BLaER1 (cell line): ENCODE data around the gene CCDC197.

Experiments used
- H3K27ac ChIP-seq: shearing (Covaris generic); formaldehyde crosslinking; 2 replicates; pipeline ENCODE4 v1.8.1; 2022
- H3K27me3 ChIP-seq: shearing (Covaris generic); formaldehyde crosslinking; 2 replicates; pipeline ENCODE4 v1.8.1; 2022
- H3K36me3 ChIP-seq: shearing (Covaris generic); formaldehyde crosslinking; 2 replicates; pipeline ENCODE4 v1.8.1; 2022
- H3K4me1 ChIP-seq: shearing (Covaris generic); formaldehyde crosslinking; 2 replicates; pipeline ENCODE4 v1.8.1; 2022
- H3K4me2 ChIP-seq: shearing (Covaris generic); formaldehyde crosslinking; 2 replicates; pipeline ENCODE4 v1.8.1; 2022
- H3K4me3 ChIP-seq: shearing (Covaris generic); formaldehyde crosslinking; 2 replicates; pipeline ENCODE4 v1.8.1; 2022
- H3K9ac ChIP-seq: shearing (Covaris generic); formaldehyde crosslinking; 2 replicates; pipeline ENCODE4 v1.8.1; 2022
- H3K9me3 ChIP-seq: shearing (Covaris generic); formaldehyde crosslinking; 2 replicates; pipeline ENCODE4 v1.8.1; 2022
- H4K20me1 ChIP-seq: shearing (Covaris generic); formaldehyde crosslinking; 2 replicates; pipeline ENCODE4 v1.8.1; 2022
- Cebpa-rat ChIP-seq: shearing (Covaris generic); IDR thresholded peaks from 2 replicates; pipeline ENCODE4 v1.8.1; 2022

The CCDC197 gene

DNA sequence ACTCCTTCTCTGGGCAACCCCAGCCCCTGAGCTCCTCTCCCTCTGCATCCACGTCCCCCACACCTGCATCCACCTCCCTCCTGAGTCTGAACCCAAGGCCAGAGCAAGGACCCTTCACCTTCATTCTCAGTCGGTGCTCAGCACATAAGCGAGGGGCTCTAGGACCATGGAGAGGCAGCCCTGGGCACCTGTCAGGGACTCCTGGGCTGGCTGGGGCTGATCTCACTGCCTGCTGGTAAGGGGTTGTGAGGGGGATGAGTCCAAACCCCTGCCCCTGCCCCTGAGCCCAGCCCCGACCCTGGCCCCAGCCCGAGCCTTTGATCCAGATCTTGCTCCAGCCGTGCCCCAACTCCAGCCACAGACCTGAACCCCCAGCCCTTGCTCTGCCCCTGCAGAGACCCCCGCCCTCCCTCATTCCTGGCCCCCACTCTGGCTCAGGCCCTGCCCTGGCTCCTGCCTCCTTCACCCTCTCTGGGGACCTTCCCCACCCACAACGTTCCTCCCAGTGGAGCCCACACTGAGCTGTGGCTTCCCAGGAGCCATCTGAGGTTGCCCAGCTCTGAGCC is 888 bp upstream of the CCDC197 start:
- peaks cover 11% of the 10 kb centered on the region for H3K4me1 ChIP-seq
- H4K20me1 ChIP-seq, result no peaks in the 10 kb centered on the region
- H3K9me3 ChIP-seq, result no peaks in the 10 kb centered on the region
- peak overlapping the region; percentile 44 for H3K4me2 ChIP-seq
- TF ChIP-seq Cebpa-rat, result no peak
- H3K27ac ChIP-seq, result no peak overlapping the region
- H3K36me3 ChIP-seq, result no peaks in the 10 kb centered on the region
- no peak overlapping the region for H3K4me3 ChIP-seq
- H3K27me3 ChIP-seq, result peaks cover 8% of the 10 kb centered on the region; the same call in 1 of the 2 replicates
- no peak overlapping the region for H3K9ac ChIP-seq

DNA sequence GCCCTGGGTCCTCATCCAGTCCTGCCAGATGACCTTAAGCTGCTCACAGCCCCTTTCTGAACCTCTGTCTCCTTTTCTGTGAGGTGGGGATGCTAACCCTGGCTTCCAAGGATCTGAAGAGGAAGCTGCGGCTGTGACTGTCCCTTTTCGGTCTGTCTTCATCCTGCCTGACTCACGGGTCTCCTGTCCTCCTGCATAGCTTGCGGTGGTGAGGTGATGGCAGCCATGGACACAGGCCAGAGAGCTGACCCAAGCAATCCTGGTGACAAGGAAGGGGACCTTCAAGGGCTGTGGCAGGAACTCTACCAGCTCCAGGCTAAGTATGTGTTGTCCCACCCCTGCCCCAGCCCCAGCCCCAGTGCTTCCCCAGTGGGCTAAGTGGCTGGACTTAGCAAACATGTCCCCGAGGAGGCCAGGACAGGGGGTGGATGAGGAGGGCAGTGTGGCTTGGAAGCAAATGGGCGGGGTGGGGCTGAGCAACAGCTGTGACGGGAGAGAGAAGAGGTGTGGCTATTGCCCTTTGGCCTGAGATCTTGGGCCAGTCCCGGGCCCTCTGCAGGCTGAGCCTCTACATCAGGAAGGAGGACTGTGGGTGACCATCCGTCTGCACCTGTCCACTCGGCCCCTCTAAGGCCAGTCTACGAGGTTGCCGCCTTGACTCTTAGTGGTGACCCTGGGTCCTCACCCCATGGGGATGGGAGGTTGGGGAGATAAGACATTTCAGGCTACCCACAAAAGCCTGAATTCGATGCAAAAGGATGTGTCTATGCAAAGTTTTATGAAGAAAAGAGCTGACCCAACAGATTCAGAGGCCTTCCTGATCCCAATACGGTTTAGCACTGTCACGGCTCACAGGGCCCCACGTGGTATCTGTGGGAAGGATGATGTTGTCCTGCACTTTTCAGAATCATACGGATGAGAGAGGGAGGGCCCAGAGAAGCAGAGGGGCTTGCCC is 1.1 kb downstream of the CCDC197 start:
- no peaks in the 10 kb centered on the region for H4K20me1 ChIP-seq
- no peak overlapping the region for H3K4me3 ChIP-seq
- no peak for TF ChIP-seq Cebpa-rat
- H3K4me1 ChIP-seq, result peaks cover 17% of the 10 kb centered on the region
- H3K9me3 ChIP-seq, result no peaks in the 10 kb centered on the region
- no peak overlapping the region for H3K9ac ChIP-seq
- no peaks in the 10 kb centered on the region for H3K36me3 ChIP-seq
- H3K27ac ChIP-seq, result no peak overlapping the region
- H3K4me2 ChIP-seq, result no peak overlapping the region
- peaks cover 8% of the 10 kb centered on the region; the same call in 1 of the 2 replicates for H3K27me3 ChIP-seq

DNA sequence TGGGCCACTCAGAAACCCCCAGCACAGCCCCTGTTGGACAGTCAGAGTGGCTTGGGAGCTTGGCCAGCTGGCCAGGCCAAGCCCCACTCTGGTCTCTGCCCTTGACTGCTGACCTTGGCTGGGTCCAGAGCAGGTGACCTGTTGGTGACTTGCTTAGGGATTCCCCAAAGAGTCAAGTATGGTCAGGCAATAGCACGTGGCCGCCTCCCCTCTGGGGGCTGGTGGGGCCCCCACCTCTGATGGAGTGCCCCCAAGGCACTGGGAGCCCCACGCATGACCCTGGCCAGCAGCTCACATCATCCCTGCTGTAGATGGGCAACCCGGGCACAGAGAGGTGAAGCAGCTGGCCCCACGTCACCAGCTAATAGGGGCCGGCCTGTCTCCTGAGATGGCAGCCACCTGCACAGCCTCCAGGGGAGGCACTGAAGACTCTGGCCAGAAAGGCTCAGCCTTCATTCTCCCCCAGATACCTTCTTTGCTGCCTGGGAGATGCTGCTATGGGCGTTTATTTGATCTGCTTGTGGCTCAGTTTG is 1.8 kb downstream of the CCDC197 start:
- Histone ChIP-seq H3K4me1 (peaks cover 17% of the 10 kb centered on the region), H3K4me3 (no peak overlapping the region), H3K4me2 (no peak overlapping the region)

DNA sequence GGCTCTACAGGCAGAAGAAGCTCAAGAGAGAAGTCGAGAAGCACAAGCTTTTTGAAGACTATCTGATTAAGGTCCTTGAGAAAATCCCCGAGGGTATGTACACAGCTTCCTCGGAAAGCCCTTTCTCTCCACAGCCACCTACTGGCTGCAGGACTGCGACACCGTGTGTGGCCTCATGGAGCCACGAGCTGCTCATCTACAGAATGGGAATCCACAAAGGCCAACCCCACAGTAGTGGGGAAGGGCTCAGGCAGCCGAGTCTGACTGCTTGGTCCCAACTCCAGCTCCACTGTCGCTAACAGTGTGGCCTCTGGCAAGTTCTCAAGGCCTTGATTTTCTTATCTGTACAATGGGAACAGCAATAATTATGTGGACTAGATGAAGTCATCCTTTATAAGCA is 2.5 kb downstream of the CCDC197 start:
- Histone ChIP-seq H3K9ac (no peak overlapping the region), H3K27me3 (peaks cover 8% of the 10 kb centered on the region; the same call in 1 of the 2 replicates), H3K4me2 (no peak overlapping the region), H4K20me1 (no peaks in the 10 kb centered on the region), H3K36me3 (no peaks in the 10 kb centered on the region), H3K4me1 (peaks cover 17% of the 10 kb centered on the region), H3K27ac (no peak overlapping the region), H3K4me3 (no peak overlapping the region), H3K9me3 (no peaks in the 10 kb centered on the region)
- TF ChIP-seq Cebpa-rat, result no peak

More for the DNA sequence above, 1.8 kb downstream of the CCDC197 start:
- Histone ChIP-seq H4K20me1 (no peaks in the 10 kb centered on the region), H3K9me3 (no peaks in the 10 kb centered on the region), H3K36me3 (no peaks in the 10 kb centered on the region), H3K27ac (no peak overlapping the region), H3K9ac (no peak overlapping the region), H3K27me3 (peaks cover 8% of the 10 kb centered on the region; the same call in 1 of the 2 replicates)
- TF ChIP-seq Cebpa-rat, result no peak

DNA sequence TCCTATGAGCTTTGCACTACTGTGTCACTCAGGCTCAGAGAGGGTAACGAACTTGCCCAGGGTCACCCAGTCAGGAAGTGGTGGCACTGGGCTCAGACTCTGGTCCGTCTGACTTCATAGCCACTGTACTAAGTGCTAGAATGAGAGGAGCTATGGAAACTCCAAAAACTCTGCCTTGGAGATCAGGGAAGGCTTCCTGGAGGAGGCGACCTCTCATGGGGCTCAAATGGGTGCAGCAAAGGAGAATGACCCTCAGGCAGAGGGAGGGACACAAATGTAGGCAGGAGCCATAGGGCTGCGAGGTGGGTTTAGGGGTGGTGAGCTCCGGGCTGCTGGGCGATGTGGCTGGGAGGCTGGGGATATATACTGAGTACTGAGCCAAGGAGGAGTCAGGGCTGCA is 3.2 kb downstream of the CCDC197 start:
- H3K4me3 ChIP-seq, result no peak overlapping the region
- TF ChIP-seq Cebpa-rat, result no peak
- peaks cover 17% of the 10 kb centered on the region for H3K4me1 ChIP-seq

DNA sequence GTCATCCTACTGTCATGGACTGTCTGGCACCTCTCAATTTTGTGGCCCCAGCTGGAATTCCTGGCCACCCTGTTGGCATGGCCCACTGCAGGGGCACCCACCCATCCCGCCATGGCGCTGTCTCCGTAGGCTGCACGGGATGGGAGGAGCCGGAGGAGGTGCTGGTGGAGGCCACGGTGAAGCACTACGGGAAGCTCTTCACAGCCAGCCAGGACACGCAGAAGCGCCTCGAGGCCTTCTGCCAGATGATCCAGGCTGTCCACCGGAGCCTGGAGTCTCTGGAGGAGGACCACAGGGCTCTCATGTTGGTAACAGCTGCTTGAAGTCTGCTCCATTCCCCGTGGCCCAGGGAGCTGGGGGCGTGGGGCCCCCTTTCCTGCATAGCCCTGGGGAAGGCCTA is 3.9 kb downstream of the CCDC197 start:
- no peaks in the 10 kb centered on the region for H4K20me1 ChIP-seq
- H3K9me3 ChIP-seq, result no peaks in the 10 kb centered on the region
- peaks cover 17% of the 10 kb centered on the region for H3K4me1 ChIP-seq
- peak overlapping the region; percentile 49 for H3K4me2 ChIP-seq
- no peaks in the 10 kb centered on the region for H3K27me3 ChIP-seq
- H3K27ac ChIP-seq, result no peak overlapping the region
- TF ChIP-seq Cebpa-rat, result no peak
- H3K4me3 ChIP-seq, result no peak overlapping the region
- no peak overlapping the region for H3K9ac ChIP-seq
- no peaks in the 10 kb centered on the region for H3K36me3 ChIP-seq

More for the DNA sequence above, 3.2 kb downstream of the CCDC197 start:
- H3K9ac ChIP-seq, result no peak overlapping the region
- H3K36me3 ChIP-seq, result no peaks in the 10 kb centered on the region
- H3K27me3 ChIP-seq, result peaks cover 5% of the 10 kb centered on the region; the same call in 1 of the 2 replicates
- no peaks in the 10 kb centered on the region for H4K20me1 ChIP-seq
- H3K4me2 ChIP-seq, result no peak overlapping the region
- H3K9me3 ChIP-seq, result no peaks in the 10 kb centered on the region
- no peak overlapping the region for H3K27ac ChIP-seq

DNA sequence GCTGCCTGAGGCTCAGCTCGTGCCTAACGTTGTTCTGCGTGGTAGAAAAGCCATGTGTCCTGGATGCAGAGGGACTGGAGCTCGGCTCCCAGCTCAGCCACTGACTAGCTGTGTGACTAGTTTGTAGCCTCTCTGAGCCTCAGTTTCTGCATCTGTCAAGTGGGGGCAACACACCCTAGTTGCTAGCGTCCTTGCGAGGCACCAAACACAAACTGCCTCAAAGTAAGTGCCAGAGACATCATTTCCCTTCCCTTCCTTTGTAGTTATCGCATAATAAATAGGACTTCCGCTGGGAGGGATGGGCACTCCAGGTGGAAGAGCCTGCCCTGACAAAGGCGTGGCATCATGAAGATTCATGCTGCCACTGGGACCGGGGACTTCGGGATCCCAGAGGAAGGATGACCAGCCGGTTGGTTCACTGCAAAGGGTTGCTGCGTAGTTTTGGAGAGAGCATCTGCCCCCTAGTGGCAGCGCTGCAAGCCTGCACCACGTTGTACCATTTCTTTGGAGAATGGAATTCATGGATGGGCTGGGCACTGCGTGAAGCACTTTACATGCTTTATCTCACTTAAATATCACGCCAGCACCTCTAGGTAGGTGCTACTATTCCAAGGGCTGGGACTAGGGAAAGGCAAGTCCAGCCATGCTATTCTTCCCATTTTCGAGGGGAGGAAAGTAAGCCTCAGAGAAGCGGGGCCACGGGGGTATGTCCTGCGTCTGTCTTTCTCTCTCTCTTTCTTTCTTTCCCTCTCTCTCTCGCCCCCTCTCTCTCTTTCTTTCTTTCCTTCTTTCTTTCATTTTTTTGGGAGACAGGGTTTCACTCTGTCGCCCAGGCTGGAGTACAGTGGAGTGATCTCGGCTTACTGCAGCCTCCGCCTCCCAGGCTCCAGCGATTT is 4.6 kb downstream of the CCDC197 start:
- no peak for TF ChIP-seq Cebpa-rat
- Histone ChIP-seq H3K4me3 (no peak overlapping the region), H3K27me3 (no peaks in the 10 kb centered on the region), H4K20me1 (no peaks in the 10 kb centered on the region), H3K27ac (no peak overlapping the region), H3K9me3 (no peaks in the 10 kb centered on the region), H3K4me1 (peaks cover 12% of the 10 kb centered on the region), H3K36me3 (no peaks in the 10 kb centered on the region), H3K4me2 (peak overlapping the region; percentile 49), H3K9ac (no peak overlapping the region)

DNA sequence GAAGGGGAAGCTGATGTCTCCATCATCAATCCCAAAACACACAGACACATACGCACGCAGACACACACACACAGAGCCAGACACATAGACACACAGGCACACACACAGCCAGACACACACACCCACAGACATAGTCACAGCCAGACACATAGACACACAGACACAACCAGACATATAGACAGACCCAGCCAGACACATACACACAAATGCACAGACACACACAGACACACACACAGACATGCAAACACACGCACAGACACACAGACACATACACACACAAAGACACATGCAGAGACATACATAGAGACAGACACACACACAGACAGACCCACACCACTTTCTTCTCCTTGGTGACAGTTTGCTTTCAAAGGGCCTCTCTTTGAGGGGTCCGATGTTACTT is 6.3 kb downstream of the CCDC197 start:
- TF ChIP-seq Cebpa-rat, result no peak
- H3K27me3 ChIP-seq, result no peaks in the 10 kb centered on the region
- H3K9ac ChIP-seq, result no peak overlapping the region
- peaks cover 8% of the 10 kb centered on the region for H3K4me1 ChIP-seq
- H3K4me3 ChIP-seq, result no peak overlapping the region
- no peaks in the 10 kb centered on the region for H3K36me3 ChIP-seq
- no peaks in the 10 kb centered on the region for H4K20me1 ChIP-seq
- H3K4me2 ChIP-seq, result no peak overlapping the region
- no peak overlapping the region for H3K27ac ChIP-seq
- no peaks in the 10 kb centered on the region for H3K9me3 ChIP-seq

DNA sequence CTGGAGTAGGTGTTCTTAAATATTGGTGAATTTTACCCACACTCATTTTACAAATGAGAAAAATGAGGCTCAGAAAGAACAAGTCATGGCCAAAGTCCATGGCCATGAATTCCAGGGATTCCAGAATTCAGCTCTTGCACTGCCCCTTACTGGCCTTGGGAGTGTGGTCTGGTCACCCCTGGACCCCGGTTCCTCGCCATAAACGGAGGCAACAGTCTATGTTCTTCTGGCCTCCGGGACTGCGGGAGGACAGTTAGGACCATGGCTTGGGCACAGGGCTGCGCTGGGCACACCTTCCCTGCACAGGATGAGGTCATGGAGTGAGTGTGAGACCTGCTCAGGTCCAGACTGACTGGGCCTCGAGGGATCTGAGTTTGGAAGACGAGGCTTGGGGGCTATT is 6.9 kb downstream of the CCDC197 start:
- Histone ChIP-seq H3K4me3 (no peak overlapping the region), H3K9ac (no peak overlapping the region), H4K20me1 (no peaks in the 10 kb centered on the region), H3K27me3 (no peaks in the 10 kb centered on the region), H3K4me1 (peaks cover 9% of the 10 kb centered on the region), H3K36me3 (no peaks in the 10 kb centered on the region), H3K27ac (no peak overlapping the region), H3K4me2 (no peak overlapping the region), H3K9me3 (no peaks in the 10 kb centered on the region)
- no peak for TF ChIP-seq Cebpa-rat
